ENCODE measurements around the gene DOCK9.

The DOCK9 gene

DNA sequence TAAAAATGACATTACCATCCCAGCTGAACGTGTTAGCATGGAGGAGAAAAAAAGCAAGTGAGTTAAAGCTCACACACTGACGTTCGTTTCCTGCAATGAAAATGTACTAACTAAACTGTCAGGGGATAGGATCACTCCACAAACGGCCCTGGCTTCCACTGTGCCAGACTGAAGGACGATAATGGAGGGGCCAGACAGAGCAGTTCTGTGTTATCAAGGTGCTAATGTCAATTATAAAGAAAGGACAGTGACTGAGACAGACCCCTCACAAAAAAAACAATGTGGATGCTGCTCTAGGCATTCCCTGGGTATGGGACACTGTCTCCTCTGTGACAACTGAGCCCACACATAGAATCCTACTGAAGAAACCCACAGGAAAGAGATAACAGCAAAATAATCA, 181.7 kb downstream of the DOCK9 start:
- DNase-seq (ENCODE audit: low read depth in 2 of 2): no peak

- DNase-seq (ENCODE audit: low read depth in 2 of 2): no peak
These were observed 182.6 kb downstream of the DOCK9 start for GRCh38 chr13:98795220-98795619.

GRCh38 chr13:98794498-98794897, 183.4 kb downstream of the DOCK9 start:
- DNase-seq (ENCODE audit: low read depth in 2 of 2): no peak

DNA sequence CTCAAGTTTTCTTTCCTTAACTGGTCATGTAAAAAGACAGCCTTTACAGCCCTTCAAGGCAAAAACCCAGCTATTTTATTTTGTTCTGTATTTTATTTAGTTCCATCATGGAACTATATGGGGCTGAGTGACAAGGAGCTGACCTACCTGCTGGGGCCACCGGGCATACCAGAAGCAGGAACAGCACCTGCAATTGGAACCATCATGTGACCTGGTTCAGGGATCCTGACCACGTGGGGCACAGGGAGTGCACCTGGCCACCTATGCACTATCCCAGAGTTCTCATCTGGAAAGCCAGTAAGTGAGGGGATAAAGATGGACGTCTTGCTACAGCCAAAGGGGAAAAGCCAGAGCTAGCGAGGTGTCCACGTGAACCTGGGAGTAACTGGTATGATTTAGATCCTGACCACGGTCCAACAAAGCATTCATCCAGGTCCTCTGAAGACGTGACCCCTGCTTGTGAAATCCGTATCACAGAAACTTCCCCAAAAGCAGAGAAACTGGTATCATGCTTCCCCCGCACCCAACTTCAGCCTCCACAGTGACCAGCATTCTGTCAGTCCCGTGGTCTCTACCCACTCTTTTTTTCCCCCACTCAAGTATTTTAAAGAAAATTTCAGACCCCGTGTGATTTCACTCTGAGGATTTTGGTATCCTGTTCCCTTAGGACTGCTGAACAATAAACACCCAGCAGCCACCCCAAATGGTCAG, 184.9 kb downstream of the DOCK9 start:
- DNase-seq (ENCODE audit: low read depth in 2 of 2): no peak

- no peak for DNase-seq (ENCODE audit: low read depth in 2 of 2)
These were observed 185.5 kb downstream of the DOCK9 start for GRCh38 chr13:98792321-98792720.

- DNase-seq (ENCODE audit: low read depth in 2 of 2): no peak
These were observed 186.3 kb downstream of the DOCK9 start for GRCh38 chr13:98791611-98792010.

- no peak for DNase-seq (ENCODE audit: low read depth in 2 of 2)
These were observed 189.9 kb downstream of the DOCK9 start for GRCh38 chr13:98787996-98788395.

GRCh38 chr13:98787173-98787572, 190.7 kb downstream of the DOCK9 start:
- no peak for DNase-seq (ENCODE audit: low read depth in 2 of 2)

DNA sequence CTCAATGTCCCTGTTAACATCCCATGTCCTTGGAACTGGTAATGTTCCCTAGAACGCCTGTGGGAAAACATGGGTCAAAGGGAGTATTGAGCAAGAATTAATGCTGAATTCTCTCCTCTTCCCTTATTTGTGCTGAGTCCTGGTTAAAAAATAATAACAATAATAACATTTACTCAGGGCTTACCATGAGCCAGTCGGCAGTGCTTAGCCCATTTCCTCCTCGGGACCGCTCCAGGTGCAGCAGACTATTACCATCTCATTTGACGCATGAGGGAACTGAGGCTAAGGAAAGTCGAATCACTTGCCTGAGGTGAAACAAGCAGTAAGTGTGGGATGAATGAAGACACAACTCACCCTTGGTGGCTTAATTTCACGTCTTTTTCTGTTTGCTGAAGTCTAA, 191.8 kb downstream of the DOCK9 start:
- DNase-seq (ENCODE audit: low read depth in 2 of 2): no peak

DNA sequence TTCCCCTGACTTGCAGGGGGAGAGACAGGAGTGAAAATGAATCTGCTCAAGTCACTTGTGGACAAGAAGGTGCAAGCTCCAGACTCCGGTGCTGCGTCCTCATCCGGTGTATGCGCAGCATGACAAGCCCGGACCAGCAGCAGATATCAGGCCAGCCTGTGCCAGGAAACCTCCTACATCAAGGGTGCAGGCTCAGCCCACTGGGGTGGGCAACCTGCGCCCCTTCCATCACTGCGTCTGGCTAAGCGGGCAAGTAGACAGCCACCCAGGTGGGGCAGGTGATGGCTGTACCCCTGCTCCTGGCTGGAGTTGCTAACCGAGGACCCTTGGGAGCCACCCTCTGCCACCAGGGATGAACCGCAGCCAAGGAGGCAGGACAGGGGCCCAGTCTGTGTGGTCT, 192.5 kb downstream of the DOCK9 start:
- no peak for DNase-seq (ENCODE audit: low read depth in 2 of 2)

GRCh38 chr13:98784666-98785065, 193.2 kb downstream of the DOCK9 start:
- DNase-seq (ENCODE audit: low read depth in 2 of 2): no peak

GRCh38 chr13:98783856-98784478, 193.9 kb downstream of the DOCK9 start:
- no peak for DNase-seq (ENCODE audit: low read depth in 2 of 2)

- no peak for DNase-seq (ENCODE audit: low read depth in 2 of 2)
These were observed 195.2 kb downstream of the DOCK9 start for GRCh38 chr13:98782654-98783053.

- DNase-seq (ENCODE audit: low read depth in 2 of 2): no peak
These were observed 196.0 kb downstream of the DOCK9 start for GRCh38 chr13:98781905-98782304.

GRCh38 chr13:98781470-98781869, 196.4 kb downstream of the DOCK9 start:
- DNase-seq (ENCODE audit: low read depth in 2 of 2): no peak

DNA sequence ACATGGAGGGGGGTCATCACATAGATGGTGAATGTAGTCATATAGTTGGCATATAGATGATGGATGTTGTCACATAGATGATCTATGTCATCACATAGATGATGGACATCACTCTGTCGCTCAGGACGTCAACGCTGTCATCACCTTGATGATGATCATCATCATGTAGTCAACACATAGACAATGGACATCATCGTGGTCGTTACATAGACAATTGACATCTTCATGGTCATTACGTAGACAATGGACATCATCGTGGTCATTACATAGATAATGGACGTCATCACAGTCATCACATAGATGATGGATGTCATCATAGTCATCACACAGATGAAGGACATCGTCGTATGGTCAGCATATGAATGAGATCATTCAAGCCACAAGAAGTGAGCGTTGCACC, 196.8 kb downstream of the DOCK9 start:
- no peak for DNase-seq (ENCODE audit: low read depth in 2 of 2)

GRCh38 chr13:98780451-98780850, 197.4 kb downstream of the DOCK9 start:
- no peak for DNase-seq (ENCODE audit: low read depth in 2 of 2)

- no peak for DNase-seq (ENCODE audit: low read depth in 2 of 2)
These were observed 198.2 kb downstream of the DOCK9 start for GRCh38 chr13:98779695-98780094.

- no peak for DNase-seq (ENCODE audit: low read depth in 2 of 2)
These were observed 199.1 kb downstream of the DOCK9 start for GRCh38 chr13:98778749-98779148.

- no peak for DNase-seq (ENCODE audit: low read depth in 2 of 2)
These were observed 201.2 kb downstream of the DOCK9 start for GRCh38 chr13:98776644-98777043.

GRCh38 chr13:98775844-98776598, 201.8 kb downstream of the DOCK9 start:
- DNase-seq (ENCODE audit: low read depth in 2 of 2): no peak

GRCh38 chr13:98775386-98775785, 202.5 kb downstream of the DOCK9 start:
- no peak for DNase-seq (ENCODE audit: low read depth in 2 of 2)

DNA sequence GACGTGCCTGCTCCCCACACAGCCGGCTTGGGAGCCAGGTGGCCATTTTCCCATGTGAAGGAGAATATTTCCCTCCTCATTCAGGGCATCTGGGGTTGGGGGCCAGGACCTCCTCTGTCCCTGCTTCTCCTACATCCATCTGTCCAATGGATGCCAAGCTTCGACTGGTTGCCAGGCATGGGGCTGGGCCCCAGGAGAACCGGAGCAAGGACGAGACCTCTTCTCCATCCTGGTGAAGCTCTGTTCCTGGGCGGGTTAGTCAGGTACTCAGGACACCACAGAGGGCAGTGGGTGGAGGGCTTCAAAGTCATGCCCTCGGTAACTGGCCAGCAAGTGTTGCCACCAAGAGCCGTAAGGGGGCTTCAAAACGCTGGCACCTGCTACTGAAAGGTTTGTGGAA, 203.1 kb downstream of the DOCK9 start:
- no peak for DNase-seq (ENCODE audit: low read depth in 2 of 2)
